Activated CD8-positive, alpha-beta memory T cell treated with anti-CD3 and anti-CD28 coated beads, Interleukin-2, amount 10 ng/mL, durations not matched to agents 7 days and 5 days (primary cell): ENCODE results near the gene GTPBP6. TPM values are rescaled to one million over a fixed set of nuclear protein-coding genes. Genes with fewer than 3 reads are reported as not detected.
A peak's percentile ranks its signal among the peaks of the same experiment; 100 is the strongest.
"Not testable (repeated sequence)": the region's sequence is repeated elsewhere in the genome, so short reads cannot be mapped to it uniquely, and the experiment has no call there.

Experiments
- ATAC-seq: fragments of 150-1000 bp; cut with Tn5 transposase; one replicate; pipeline ENCODE4 v1.10.0; 2021; ENCODE audit warnings: moderate library complexity
- CTCF ChIA-PET: fragments of 350-600 bp; sonication (Branson Sonifier 250); formaldehyde crosslinking; loops from one replicate; lab custom pipeline; 2021; ENCODE audit warnings: antibody characterized with exemption; lab: Charles Lee
- DNase-seq: peaks from one replicate; pipeline ENCODE4 v3.0.0-alpha.2; 2020
- H3K27ac Mint-ChIP-seq: one replicate; pipeline ENCODE4 v1.8.0; 2021; ENCODE audit warnings: mild to moderate bottlenecking, mixed read lengths
- H3K27me3 Mint-ChIP-seq: one replicate; pipeline ENCODE4 v1.8.0; 2021; ENCODE audit warnings: mixed read lengths
- H3K36me3 Mint-ChIP-seq: one replicate; pipeline ENCODE4 v1.8.0; 2021; ENCODE audit warnings: mild to moderate bottlenecking, mixed read lengths
- H3K4me1 Mint-ChIP-seq: one replicate; pipeline ENCODE4 v1.8.0; 2021; ENCODE audit warnings: mixed read lengths
- H3K4me3 Mint-ChIP-seq: one replicate; pipeline ENCODE4 v1.8.0; 2021; ENCODE audit warnings: mild to moderate bottlenecking, moderate library complexity, mixed read lengths
- H3K9me3 Mint-ChIP-seq: one replicate; pipeline ENCODE4 v1.8.0; 2022; ENCODE audit warnings: low read depth, mixed read lengths
- total RNA-seq, 2 experiments: library from RNA; stranded (reverse); gene quantifications; one replicate each; pipeline ENCODE4 v1.2.3, GENCODE V29; 2021

GTPBP6 gene
- total RNA-seq, 2 experiments from 2014 or later, result 53.2 to 57.2 TPM

DNA sequence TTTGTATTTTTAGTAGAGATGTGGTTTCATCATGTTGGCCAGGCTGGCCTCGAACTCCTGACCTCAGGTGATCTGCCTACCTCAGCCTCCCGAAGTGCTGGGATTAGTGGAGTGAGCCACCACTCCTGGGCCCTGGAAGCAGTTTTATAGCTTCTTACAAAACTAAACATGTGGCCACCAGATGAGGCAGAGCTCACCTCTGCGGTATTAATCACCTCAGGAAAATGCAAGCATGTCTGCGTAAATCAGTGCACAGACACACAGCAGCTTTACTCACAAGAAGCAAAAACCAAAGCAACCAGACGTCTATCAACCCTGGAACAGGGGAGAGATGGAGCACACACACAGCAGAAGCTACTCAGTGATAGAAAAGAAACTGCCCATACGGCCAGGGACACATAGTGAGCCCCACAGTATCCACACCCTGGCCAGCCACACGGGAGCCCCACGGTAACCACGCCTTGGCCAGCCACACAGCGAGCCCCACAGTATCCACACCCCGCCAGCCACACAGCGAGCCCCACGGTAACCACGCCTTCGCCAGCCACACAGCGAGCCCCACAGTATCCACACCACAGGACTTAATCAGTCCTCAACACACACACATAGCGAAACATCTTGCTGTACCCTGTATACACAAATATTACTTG, 37.9 kb upstream of the GTPBP6 start:
- H3K4me3 Mint-ChIP-seq, result no peak overlapping the region
- H3K27me3 Mint-ChIP-seq, result no peaks in the 10 kb centered on the region
- peaks cover 15% of the 10 kb centered on the region for H3K9me3 Mint-ChIP-seq
- H3K4me1 Mint-ChIP-seq, result peaks cover 22% of the 10 kb centered on the region
- peak overlapping the region; percentile 82 for H3K27ac Mint-ChIP-seq
- CTCF ChIA-PET, result no interaction called here
- ATAC-seq (no peak), DNase-seq (no peak)
- H3K36me3 Mint-ChIP-seq, result peaks cover 46% of the 10 kb centered on the region

DNA sequence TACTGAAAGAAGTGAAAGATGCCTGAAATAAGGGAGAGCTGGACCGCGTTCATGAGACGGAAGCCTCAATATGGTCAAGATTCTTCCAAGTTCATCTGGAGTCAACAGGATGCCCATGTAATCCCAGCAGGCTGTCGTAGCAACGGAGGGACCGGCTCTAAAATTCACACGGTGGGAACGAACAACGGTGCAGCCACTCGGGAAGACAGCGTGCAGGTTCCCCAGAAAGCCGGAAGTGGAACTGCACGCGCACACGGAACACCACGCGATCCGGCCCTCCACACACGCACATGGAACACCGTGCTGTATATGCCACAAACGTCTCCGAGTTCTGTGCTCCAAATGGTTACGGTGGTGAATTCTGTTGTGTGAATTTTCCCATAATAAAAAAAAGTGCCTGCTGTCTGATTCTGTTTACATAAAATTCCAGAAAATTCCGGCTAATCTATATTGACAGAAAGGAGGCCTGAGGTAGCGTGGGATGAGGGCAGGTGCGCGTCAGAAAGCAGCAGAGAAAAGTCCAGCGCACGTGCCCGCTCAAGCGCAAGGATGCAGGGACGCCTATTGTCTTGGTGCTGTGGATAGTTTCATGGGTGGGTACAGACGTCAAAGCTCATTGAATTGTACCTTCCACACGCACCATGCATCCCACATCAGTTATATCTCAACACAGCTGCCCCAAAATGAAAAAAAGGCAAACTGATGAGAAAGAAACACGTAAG, 36.9 kb upstream of the GTPBP6 start:
- Mint-ChIP-seq H3K4me3 (no peak overlapping the region), H3K27me3 (no peaks in the 10 kb centered on the region), H3K4me1 (peaks cover 22% of the 10 kb centered on the region), H3K9me3 (peaks cover 12% of the 10 kb centered on the region), H3K36me3 (peaks cover 36% of the 10 kb centered on the region), H3K27ac (no peak overlapping the region)
- ATAC-seq (no peak), DNase-seq (no peak)
- CTCF ChIA-PET, result no interaction called here

DNA sequence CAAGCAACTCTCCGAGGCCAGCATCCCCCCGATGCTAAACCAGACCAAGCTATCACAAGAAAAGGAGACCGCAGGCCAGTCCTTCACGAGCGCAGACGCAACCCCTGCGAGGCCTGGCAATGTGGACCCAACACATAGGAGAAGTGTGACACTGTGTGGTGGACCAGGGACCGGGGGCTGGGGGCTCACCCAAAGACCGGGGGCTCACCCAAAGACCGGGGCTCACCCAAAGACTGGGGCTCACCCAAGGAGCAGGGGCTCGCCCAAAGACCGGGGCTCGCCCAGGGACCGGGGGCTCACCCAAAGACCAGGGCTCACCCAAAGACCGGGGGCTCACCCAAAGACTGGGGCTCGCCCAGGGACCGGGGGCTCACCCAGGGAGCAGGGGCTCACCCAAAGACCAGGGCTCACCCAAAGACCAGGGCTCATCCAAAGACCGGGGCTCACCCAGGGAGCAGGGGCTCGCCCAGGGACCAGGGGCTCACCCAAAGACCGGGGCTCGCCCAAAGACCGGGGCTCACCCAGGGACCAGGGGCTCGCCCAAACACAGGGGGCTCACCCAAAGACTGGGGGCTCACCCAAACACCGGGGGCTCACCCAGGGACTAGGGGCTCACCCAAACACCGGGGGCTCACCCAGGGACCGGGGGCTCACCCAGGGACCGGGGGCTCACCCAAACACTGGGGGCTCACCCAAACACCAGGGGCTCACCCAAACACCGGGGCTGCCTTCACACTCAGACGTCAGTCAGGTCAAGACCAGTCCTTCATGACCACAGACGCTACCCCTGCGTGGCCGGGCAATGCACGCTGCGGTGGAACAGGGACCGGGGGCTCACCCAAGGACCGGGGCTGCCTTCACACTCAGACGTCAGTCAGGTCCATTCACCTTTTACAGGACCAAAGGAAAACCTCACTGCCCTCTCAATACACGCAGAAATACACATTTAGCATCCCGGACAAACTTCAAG, 35.3 kb upstream of the GTPBP6 start:
- ATAC-seq, result no peak
- Mint-ChIP-seq H3K36me3 (peaks cover 23% of the 10 kb centered on the region), H3K27ac (no peak overlapping the region), H3K27me3 (no peaks in the 10 kb centered on the region), H3K4me3 (no peak overlapping the region), H3K9me3 (peaks cover 3% of the 10 kb centered on the region), H3K4me1 (peaks cover 22% of the 10 kb centered on the region)
- no peak for DNase-seq
- CTCF ChIA-PET, result no interaction called here

DNA sequence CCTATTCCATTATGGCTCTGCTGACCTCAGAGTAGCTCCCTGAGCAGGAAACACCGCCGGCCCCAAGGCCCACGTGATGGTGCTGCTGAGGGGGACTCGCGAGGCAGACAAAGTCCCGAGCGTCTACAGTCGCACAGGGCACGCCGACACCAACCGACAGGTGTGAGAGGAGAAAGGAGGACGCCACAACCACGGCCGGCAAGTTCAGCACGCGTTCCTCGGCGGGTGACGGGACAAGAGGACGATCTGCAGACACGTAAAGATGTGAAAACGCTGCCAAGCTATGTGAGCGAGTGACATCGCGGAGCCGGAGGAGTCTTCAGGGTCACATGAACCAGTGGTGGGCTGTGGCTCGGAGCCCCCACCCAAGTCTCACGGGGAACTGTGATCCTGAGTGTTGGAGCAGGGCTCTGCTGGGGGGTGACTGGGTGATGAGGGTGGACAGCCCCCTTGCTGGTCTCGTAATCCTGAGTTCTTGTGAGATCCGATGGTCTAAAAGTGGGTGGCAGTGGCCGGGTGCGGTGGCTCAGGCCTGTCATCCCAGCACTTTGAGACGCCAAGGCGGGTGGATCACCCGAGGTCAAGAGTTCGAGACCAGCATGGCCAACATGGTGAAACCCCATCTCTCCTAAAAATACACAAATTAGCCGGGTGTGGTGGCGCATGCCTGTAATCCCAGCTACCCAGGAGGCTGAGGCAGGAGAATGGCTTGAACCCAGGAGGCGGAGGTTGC, 34.2 kb upstream of the GTPBP6 start:
- DNase-seq, result no peak
- H3K9me3 Mint-ChIP-seq, result peaks cover 2% of the 10 kb centered on the region
- CTCF ChIA-PET, result no interaction called here
- H3K4me1 Mint-ChIP-seq, result peaks cover 20% of the 10 kb centered on the region
- H3K4me3 Mint-ChIP-seq, result no peak overlapping the region
- no peak for ATAC-seq
- H3K27me3 Mint-ChIP-seq, result no peaks in the 10 kb centered on the region
- H3K36me3 Mint-ChIP-seq, result peaks cover 20% of the 10 kb centered on the region
- H3K27ac Mint-ChIP-seq, result no peak overlapping the region

DNA sequence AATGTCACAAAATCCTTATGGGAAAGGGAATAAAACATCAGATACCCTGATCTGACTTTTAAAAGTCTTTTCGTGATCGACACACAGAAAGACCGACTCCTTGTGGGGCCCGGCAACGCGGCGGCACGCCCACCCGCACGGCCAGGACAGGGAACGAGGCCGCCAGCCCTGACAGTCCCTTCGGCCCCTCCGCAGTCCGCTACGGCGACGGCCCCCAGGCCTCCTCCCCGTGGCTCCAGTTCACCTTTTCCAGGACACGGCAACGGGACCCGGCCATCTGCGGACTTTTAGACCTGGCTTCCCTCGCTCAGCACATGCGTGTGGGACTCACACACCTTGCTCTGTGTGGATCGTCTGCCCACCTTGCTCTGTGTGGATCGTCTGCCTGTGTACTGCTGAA, 33.6 kb upstream of the GTPBP6 start:
- H3K27ac Mint-ChIP-seq, result no peak overlapping the region
- H3K4me3 Mint-ChIP-seq, result no peak overlapping the region
- DNase-seq, result no peak
- peaks cover 14% of the 10 kb centered on the region for H3K36me3 Mint-ChIP-seq
- CTCF ChIA-PET, result no interaction called here
- no peaks in the 10 kb centered on the region for H3K9me3 Mint-ChIP-seq
- H3K27me3 Mint-ChIP-seq, result no peaks in the 10 kb centered on the region
- peaks cover 15% of the 10 kb centered on the region for H3K4me1 Mint-ChIP-seq
- ATAC-seq, result no peak

DNA sequence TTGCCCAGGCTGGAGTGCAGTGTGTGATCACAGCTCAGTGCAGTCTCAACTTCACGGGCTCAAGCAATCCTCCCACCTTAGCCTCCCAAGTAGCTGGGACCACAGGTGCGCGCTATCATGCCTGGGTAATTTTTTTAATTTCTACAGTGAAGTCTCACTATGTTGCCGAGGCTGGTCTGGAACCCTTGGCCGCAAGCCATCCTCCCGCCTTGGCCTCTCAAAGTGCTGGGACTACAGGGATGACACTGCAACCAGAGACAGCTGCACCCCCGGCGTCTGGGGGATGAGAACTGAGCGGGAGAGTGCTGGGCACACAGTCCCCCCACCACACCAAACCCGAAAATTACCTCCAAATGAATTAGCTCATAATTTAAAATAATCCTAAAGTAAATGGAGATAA, 33.1 kb upstream of the GTPBP6 start:
- CTCF ChIA-PET, result no interaction called here
- Mint-ChIP-seq H3K27me3 (no peaks in the 10 kb centered on the region), H3K4me3 (no peak overlapping the region), H3K36me3 (peaks cover 15% of the 10 kb centered on the region), H3K9me3 (no peaks in the 10 kb centered on the region), H3K4me1 (peaks cover 10% of the 10 kb centered on the region), H3K27ac (no peak overlapping the region)
- DNase-seq (no peak), ATAC-seq (no peak)

DNA sequence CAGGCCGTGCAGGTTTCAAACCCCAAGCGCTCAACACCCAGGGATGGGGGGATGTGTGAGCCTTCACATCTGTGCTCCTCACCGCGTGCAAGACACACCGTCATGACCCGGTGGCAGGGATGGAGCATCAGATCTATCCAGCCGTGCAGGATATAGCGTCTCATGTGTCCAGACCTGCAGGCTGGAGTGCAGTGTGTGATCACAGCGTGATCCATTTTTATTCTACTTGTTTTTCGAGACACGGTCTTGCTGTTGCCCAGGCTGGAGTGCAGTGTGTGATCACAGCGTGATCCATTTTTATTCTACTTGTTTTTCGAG, 32.7 kb upstream of the GTPBP6 start:
- ATAC-seq, H3K27ac Mint-ChIP-seq, H3K4me1 Mint-ChIP-seq, H3K4me3 Mint-ChIP-seq, H3K9me3 Mint-ChIP-seq, CTCF ChIA-PET, H3K27me3 Mint-ChIP-seq, DNase-seq: not testable (repeated sequence)
- H3K36me3 Mint-ChIP-seq, result peaks cover 15% of the 10 kb centered on the region

DNA sequence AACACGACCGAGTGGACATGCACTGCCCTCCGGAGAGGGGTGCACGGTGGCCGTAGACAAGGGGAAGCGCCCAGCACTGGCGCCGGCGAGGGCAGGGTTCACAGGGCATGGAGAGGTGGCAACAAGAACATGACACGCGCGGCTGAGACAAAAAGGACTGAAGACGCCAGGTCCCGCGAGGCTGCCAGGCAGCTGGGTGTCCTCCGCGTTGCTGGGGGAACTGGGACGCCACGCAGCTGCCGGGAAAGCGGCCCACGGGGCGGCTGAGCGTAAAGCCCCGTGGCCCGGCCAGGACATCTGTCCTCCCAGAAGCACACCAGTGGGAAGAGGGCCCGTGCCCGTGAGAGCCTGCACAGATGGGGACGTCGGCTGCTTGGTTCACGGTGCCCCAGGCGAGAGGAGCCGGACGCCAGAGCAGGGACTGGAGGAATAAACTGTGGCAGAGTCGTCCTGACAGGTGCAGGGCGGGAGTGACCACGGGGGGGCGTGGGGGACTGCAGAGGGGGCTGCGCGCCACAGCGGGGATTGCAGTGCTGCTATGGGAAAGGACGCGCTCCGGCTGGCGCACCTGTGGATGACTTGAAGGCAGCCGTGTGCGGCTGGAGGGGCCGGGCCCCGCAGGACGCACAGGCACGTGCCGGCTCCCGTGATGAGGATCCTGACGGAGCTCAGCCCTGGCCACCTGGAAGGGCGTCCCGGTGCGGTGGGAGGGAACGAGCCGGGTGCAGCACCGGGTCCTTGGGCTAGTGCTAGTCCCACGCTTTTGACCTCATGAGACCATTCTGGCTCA, 32.1 kb upstream of the GTPBP6 start:
- H3K36me3 Mint-ChIP-seq, result peaks cover 13% of the 10 kb centered on the region
- DNase-seq, result no peak
- CTCF ChIA-PET, result no interaction called here
- no peaks in the 10 kb centered on the region for H3K9me3 Mint-ChIP-seq
- ATAC-seq, result no peak
- H3K4me1 Mint-ChIP-seq, result peaks cover 3% of the 10 kb centered on the region
- no peak overlapping the region for H3K27ac Mint-ChIP-seq
- H3K27me3 Mint-ChIP-seq, result no peaks in the 10 kb centered on the region
- no peak overlapping the region for H3K4me3 Mint-ChIP-seq

DNA sequence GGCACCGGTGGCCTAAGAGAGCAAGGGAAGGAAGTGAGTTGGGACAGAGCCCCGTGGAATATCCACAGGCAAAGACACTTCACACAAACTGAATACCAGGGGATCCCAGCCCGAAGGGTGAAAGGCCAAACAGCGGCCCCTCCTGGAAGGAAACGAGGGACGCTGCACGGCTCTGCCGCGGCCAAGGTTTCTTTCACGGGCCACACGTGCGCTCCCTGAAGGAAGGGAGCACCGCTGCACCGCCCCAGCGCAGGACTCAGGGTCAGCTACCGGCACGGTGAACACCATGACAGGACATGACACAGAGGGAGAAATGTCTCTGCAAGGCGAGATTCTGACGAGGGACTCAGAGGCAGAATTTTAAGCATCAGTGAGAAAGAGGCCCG, 31.5 kb upstream of the GTPBP6 start:
- H3K4me3 Mint-ChIP-seq, result no peak overlapping the region
- peaks cover under 1% of the 10 kb centered on the region for H3K4me1 Mint-ChIP-seq
- ATAC-seq (no peak), DNase-seq (no peak)
- CTCF ChIA-PET, result no interaction called here
- no peak overlapping the region for H3K27ac Mint-ChIP-seq
- no peaks in the 10 kb centered on the region for H3K27me3 Mint-ChIP-seq
- H3K36me3 Mint-ChIP-seq, result peaks cover 12% of the 10 kb centered on the region
- no peaks in the 10 kb centered on the region for H3K9me3 Mint-ChIP-seq

DNA sequence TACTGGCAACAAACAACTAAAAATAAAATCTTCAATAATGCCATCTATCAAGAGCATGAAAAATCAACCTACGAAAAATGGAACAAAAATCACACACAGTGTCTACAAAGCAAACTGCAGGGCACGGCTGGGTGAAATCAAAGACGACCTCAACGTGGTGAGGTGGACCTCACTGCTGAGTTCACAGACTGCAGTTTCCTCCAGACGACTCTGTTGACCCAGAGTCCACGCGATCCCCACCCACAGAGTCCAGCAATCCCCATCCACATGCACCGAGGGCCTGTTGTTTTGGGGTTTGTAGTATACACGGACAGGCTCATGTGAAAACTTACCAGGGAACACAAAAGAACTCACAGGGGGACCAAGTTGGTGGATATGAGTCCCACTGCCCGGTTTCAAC, 31.1 kb upstream of the GTPBP6 start:
- Mint-ChIP-seq H3K4me1 (no peaks in the 10 kb centered on the region), H3K27me3 (no peaks in the 10 kb centered on the region), H3K27ac (no peak overlapping the region), H3K9me3 (no peaks in the 10 kb centered on the region), H3K36me3 (peaks cover 15% of the 10 kb centered on the region), H3K4me3 (no peak overlapping the region)
- DNase-seq (no peak), ATAC-seq (no peak)
- CTCF ChIA-PET, result no interaction called here

DNA sequence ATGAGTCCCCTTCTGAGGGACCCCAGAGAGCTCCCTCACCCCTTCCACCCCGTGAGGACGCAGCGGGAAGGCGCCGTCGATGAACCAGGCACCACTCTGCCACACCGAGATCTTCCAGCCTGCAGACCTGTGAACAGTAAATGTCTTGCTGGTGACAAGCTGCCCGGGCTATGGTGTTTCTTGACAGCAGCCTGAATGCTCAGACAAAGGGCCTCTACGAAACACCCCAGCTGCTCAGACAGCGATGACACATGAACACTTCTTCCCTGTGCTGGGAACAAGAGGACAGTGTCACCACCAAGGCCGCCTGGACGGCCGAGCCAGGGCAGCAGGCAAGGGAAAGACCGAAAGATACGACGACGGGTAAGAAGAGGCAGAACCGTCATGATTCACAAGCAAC, 30.6 kb upstream of the GTPBP6 start:
- no peaks in the 10 kb centered on the region for H3K4me1 Mint-ChIP-seq
- ATAC-seq (no peak), DNase-seq (no peak)
- no peaks in the 10 kb centered on the region for H3K27me3 Mint-ChIP-seq
- H3K9me3 Mint-ChIP-seq, result no peaks in the 10 kb centered on the region
- peaks cover 18% of the 10 kb centered on the region for H3K36me3 Mint-ChIP-seq
- CTCF ChIA-PET, result no interaction called here
- H3K4me3 Mint-ChIP-seq, result no peak overlapping the region
- no peak overlapping the region for H3K27ac Mint-ChIP-seq

DNA sequence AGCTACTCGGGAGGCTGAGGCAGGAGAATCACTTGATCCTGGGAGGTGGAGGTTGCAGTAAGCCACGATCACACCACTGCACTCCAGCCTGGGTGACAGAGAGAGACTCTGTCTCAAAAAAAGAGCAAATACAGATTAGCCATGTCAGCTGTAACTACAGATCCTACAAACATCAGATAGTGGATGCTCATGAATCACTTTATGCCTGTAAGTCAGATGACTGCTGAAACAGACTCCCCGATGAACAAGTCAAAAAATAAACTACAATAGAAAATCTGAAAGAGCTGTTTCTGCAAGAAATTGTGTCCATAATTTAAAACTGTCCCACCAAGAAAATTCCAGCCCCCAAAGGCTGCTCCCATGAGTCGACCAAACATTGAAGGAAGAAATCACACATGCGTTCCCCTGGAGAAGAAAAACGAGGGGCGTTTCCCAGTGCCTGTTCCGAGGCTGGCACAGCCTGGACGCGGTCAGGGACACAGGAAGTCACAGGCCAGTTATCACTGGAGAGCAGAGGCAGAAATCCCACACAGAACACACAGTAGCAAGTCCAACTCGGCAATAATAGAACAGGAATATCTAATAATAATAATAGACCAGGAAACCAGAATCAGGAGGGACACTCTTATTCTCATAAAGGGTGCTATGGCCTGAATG, 30.0 kb upstream of the GTPBP6 start:
- no peak overlapping the region for H3K27ac Mint-ChIP-seq
- H3K4me3 Mint-ChIP-seq, result no peak overlapping the region
- no peaks in the 10 kb centered on the region for H3K4me1 Mint-ChIP-seq
- H3K36me3 Mint-ChIP-seq, result peaks cover 18% of the 10 kb centered on the region
- CTCF ChIA-PET, result no interaction called here
- no peaks in the 10 kb centered on the region for H3K27me3 Mint-ChIP-seq
- no peak for ATAC-seq
- no peak for DNase-seq
- H3K9me3 Mint-ChIP-seq, result no peaks in the 10 kb centered on the region
